Choroid plexus epithelial cell (primary cell): Measurements from ENCODE around the gene PMAIP1.

Experiments used
- DNase-seq: peaks from one replicate; pipeline ENCODE4 v3.0.0-alpha.2; 2010; ENCODE audit warnings: low read depth
- H3K4me3 ChIP-seq: 2 replicates; pipeline ENCODE4 v1.5.1; 2011; ENCODE audit warnings: low read depth, mild to moderate bottlenecking, control low read depth, low read length, moderate library complexity
- TF ChIP-seq, protein P1 (sequence below): conservative IDR thresholded peaks from 2 replicates; pipeline ENCODE4 v1.5.1; 2011; ENCODE audit warnings: low read depth, mild to moderate bottlenecking, control low read depth, inconsistent platforms, low read length, moderate library complexity

Gene PMAIP1

DNA sequence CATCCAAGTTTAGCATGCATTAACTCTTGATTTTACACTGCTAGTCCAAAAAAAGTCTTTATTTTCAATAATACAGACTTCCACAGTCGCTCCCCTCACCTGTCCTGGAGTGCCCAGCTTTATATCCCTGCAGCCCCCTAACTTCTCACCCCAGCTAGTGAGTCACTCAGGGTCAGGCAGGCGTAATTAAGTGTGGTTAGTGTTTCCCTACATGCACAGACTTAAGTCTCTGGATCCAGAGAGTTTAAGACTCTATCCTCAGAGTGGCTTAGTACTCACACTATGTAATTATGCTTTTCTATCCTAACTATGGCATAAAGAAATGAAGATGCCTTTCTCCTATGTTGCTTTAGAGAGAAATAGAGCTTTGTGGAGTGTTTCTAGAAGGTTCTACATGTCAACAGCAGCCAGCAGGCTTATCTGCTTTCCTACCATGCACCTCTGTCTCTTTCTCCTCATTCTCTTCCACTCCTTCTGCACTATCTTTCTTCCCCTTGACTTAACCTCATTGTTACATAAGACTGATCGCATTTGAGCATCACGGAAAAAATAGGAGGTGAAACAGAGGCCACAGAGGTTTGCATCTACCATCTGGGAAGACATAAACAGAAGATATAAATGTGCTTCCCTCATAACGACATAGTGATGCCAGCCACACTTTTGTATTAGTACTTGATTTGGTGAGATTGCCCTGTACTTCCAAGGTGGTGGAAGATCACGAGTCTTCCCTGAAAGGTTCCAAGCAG is 34.4 kb upstream of the PMAIP1 start:
- no peak for DNase-seq
- H3K4me3 ChIP-seq: no peak overlapping the region
- TF ChIP-seq, protein P1, sequence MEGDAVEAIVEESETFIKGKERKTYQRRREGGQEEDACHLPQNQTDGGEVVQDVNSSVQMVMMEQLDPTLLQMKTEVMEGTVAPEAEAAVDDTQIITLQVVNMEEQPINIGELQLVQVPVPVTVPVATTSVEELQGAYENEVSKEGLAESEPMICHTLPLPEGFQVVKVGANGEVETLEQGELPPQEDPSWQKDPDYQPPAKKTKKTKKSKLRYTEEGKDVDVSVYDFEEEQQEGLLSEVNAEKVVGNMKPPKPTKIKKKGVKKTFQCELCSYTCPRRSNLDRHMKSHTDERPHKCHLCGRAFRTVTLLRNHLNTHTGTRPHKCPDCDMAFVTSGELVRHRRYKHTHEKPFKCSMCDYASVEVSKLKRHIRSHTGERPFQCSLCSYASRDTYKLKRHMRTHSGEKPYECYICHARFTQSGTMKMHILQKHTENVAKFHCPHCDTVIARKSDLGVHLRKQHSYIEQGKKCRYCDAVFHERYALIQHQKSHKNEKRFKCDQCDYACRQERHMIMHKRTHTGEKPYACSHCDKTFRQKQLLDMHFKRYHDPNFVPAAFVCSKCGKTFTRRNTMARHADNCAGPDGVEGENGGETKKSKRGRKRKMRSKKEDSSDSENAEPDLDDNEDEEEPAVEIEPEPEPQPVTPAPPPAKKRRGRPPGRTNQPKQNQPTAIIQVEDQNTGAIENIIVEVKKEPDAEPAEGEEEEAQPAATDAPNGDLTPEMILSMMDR: no peak

DNA sequence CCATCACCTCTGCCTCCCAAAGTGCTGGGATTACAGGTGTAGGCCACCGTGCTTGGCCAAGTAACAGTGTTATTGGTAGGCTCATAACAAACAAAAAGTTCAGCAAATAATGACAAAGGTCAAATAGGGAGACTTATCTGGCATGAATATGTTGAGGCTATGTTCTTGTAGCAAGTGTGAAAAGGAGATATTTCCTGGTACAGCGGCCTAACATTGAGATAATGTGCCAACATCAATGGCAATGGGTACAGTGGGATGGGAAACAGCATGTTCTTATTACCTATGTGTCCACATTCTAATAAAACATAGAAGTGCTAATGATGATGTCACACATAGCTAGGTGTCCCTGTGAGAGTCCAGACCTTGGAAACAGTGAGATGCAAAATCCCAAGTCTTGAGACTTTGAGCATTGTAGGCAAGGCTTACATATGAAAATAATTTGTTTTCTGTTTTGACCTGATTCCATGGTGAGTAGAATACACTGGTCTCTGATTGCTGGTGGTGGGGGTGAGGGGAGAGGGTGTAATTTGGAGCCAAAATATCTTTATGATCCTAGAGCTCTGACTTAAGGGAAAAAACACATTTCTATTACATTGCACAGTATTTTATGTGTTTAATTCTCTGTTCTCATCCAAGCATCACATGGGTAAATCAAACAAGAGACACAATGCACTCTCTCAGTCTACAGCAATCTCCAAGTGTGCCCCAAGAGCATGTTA is 33.1 kb upstream of the PMAIP1 start:
- TF ChIP-seq, protein P1: no peak
- H3K4me3 ChIP-seq: no peak overlapping the region
- no peak for DNase-seq

GRCh38 chr18:59867337-59868104 is 32.3 kb upstream of the PMAIP1 start:
- H3K4me3 ChIP-seq: no peak overlapping the region
- TF ChIP-seq, protein P1: no peak
- no peak for DNase-seq

- H3K4me3 ChIP-seq: no peak overlapping the region
- peak; percentile 56 for DNase-seq
- TF ChIP-seq, protein P1: no peak
These were observed 29.1 kb upstream of the PMAIP1 start for GRCh38 chr18:59870623-59871130.

- peak; percentile 40 for DNase-seq
- H3K4me3 ChIP-seq: no peak overlapping the region
- TF ChIP-seq, protein P1: no peak
These were observed 28.0 kb upstream of the PMAIP1 start for GRCh38 chr18:59871711-59872362.

DNA sequence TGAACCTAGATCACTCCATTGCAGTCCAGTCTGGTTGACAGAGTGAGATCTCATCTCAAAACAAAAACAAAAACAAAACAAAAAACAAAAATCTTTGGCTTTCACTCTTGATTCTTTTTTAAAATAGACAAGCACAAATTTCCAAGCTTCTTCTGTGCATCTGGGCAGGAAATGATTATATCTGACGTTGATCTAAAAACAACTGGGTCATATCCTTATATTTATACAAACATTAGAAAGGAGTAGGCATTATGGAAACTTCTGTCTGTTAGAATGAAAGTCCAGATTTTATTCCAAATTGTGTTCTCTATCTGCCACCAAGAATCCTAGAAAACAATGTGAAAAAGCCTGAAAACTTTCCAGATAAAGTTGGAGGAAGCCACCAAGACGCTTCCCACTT is 26.2 kb upstream of the PMAIP1 start:
- DNase-seq: peak; percentile 27
- H3K4me3 ChIP-seq: no peak overlapping the region
- TF ChIP-seq, protein P1: no peak
